GM23338 (cell line): ENCODE results near the gene SENP3.

Experiments used
- CREB1 ChIP-seq: fragments of 250-450 bp; sonication (Bioruptor Pico); IDR thresholded peaks from 2 replicates; pipeline ENCODE4 v1.5.0; 2020; ENCODE audit warnings: low read depth, mild to moderate bottlenecking, moderate library complexity
- CTCF ChIP-seq, 2 experiments: fragments of 200-600 bp in 1 of 2; sonication (generic) in 1 of 2; conservative IDR thresholded peaks; 2 replicates each; pipeline versions ENCODE4 v1.5.1 to v1.6.1; 2016 to 2017; ENCODE audit warnings: antibody characterized with exemption in 2 of 2, low read depth in 2 of 2, mild to moderate bottlenecking in 2 of 2, moderate library complexity in 1 of 2
- ETS1 ChIP-seq: IDR thresholded peaks from 2 replicates; pipeline ENCODE4 v1.6.1; 2016; ENCODE audit warnings: antibody characterized with exemption
- EZH2 ChIP-seq: fragments of 200-600 bp; sonication (generic); IDR thresholded peaks from one replicate; pipeline ENCODE4 v1.8.0; 2017; ENCODE audit warnings: antibody characterized with exemption, mild to moderate bottlenecking, low read depth; ENCODE audit not compliant: unreplicated experiment
- EZH2phosphoT487 ChIP-seq: fragments of 200-600 bp; sonication (generic); IDR thresholded peaks from one replicate; pipeline ENCODE4 v1.8.1; 2018; ENCODE audit warnings: antibody characterized with exemption; ENCODE audit not compliant: unreplicated experiment
- JUNB ChIP-seq: IDR thresholded peaks from one replicate; pipeline ENCODE4 v1.6.1; 2016; ENCODE audit warnings: antibody characterized with exemption; ENCODE audit not compliant: unreplicated experiment
- NANOG ChIP-seq: IDR thresholded peaks from 2 replicates; pipeline ENCODE4 v1.6.1; 2016; ENCODE audit warnings: antibody characterized with exemption, borderline replicate concordance
- POLR2AphosphoS5 ChIP-seq: IDR thresholded peaks from 2 replicates; pipeline ENCODE4 v1.6.1; 2016; ENCODE audit warnings: antibody characterized with exemption, low read depth
- REST ChIP-seq: IDR thresholded peaks from one replicate; pipeline ENCODE4 v1.6.1; 2018; ENCODE audit warnings: antibody characterized with exemption; ENCODE audit not compliant: unreplicated experiment
- STAT1 ChIP-seq: IDR thresholded peaks from one replicate; pipeline ENCODE4 v1.6.1; 2016; ENCODE audit warnings: antibody characterized with exemption; ENCODE audit not compliant: unreplicated experiment
- ZNF114 ChIP-seq: fragments of 250-450 bp; sonication (Bioruptor Pico); IDR thresholded peaks from 2 replicates; pipeline ENCODE4 v1.5.0; 2020; ENCODE audit warnings: mild to moderate bottlenecking, moderate library complexity
- ZNF331 ChIP-seq: fragments of 250-450 bp; sonication (Bioruptor Pico); IDR thresholded peaks from 2 replicates; pipeline ENCODE4 v1.5.0; 2020; ENCODE audit warnings: low read depth, mild to moderate bottlenecking, moderate library complexity

- TF ChIP-seq CTCF (conservative IDR thresholded peaks at IDR 0.05; ENCODE audit: low read depth in 2 of 2) = no peak
- no peak for TF ChIP-seq ZNF331
- TF ChIP-seq POLR2AphosphoS5 = no peak
- TF ChIP-seq EZH2 = no peak
- TF ChIP-seq REST = no peak
- TF ChIP-seq CREB1 (CRISPR knock-in tag) = no peak
- no peak for TF ChIP-seq STAT1
- TF ChIP-seq EZH2phosphoT487 = no peak
- no peak for TF ChIP-seq ETS1
- TF ChIP-seq JUNB = no peak
- TF ChIP-seq ZNF114 (CRISPR knock-in tag) = no peak
- TF ChIP-seq NANOG = no peak
Measured at GRCh38 chr17:7610641-7611040, 48.9 kb downstream of the SENP3 start.
